ENCODE results near the gene CALCOCO1. TPM values are rescaled to one million over a fixed set of nuclear protein-coding genes. Genes with fewer than 3 reads are reported as not detected.

CALCOCO1 gene
- total and polyA plus RNA-seq, 2 of the 13 experiments (the other 11 are each of a cell fraction or from before 2014, with no cell fraction given), result 7.7 to 47.7 TPM

DNA sequence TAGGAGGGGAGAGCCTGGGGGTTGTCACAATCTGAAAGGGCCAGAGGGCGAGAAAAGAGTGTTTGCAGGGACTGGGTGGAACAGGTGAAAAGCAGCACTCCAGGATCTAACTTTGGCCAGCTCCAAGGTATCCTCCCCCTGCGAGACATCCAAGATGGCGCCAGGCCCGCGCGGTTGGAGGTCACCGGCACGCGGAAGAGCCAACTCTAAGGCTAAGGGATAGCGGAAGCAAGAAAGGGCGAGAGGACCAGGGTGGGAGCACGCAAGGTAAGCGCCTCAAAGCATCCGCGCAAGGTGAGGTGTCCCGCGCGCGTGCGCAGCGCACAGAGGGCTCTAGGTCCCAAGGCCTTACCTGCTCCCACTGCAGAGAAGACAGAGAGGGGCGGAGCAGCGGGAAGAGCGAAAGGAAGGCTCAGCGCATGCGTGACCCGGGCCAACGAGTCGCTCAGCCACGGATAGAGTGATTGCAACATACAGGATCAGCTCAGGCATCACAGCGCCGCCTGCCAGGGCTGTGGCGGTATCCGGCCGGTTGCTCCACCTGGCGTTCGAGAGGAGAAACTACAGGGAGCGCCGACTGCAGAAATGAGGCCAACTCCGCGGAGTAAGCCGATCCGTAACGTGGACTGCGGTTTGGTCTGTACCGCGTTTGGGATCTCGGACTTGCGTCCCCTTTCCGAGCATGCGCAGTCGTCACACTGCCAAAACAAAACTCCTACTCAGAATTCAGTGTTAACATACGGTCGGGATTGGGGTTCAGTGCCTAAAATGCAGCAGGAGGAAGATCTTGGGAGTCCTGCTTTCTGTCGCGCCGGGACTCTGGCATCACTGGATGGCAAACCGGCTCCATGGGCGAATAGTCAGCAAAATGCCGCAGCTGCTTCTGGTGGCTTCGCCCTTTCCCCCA lies 51.3 kb downstream of the CALCOCO1 start, which contains the start of gene ATP5MC2 (continued):
- TF ChIP-seq ZNF878 (CRISPR knock-in tag; IDR thresholded peaks at IDR 0.05), result no peak; the same call in 1 of the 2 replicates
- TF ChIP-seq ZNF558 (CRISPR knock-in tag; IDR thresholded peaks at IDR 0.05; ENCODE audit: borderline replicate concordance), result no peak; the same call in 1 of the 2 replicates
- TF ChIP-seq SOX6 (IDR thresholded peaks at IDR 0.05), result no peak
- TF ChIP-seq SOX6 (CRISPR knock-in tag; IDR thresholded peaks at IDR 0.05), result peak; percentile 89
- TF ChIP-seq KDM5A (IDR thresholded peaks at IDR 0.05; ENCODE audit: borderline replicate concordance, low read length), result peak; percentile 61; the same call in 1 of the 2 replicates
- TF ChIP-seq ZNF432 (CRISPR knock-in tag; IDR thresholded peaks at IDR 0.05; ENCODE audit: borderline replicate concordance), result no peak
- TF ChIP-seq, protein P1, sequence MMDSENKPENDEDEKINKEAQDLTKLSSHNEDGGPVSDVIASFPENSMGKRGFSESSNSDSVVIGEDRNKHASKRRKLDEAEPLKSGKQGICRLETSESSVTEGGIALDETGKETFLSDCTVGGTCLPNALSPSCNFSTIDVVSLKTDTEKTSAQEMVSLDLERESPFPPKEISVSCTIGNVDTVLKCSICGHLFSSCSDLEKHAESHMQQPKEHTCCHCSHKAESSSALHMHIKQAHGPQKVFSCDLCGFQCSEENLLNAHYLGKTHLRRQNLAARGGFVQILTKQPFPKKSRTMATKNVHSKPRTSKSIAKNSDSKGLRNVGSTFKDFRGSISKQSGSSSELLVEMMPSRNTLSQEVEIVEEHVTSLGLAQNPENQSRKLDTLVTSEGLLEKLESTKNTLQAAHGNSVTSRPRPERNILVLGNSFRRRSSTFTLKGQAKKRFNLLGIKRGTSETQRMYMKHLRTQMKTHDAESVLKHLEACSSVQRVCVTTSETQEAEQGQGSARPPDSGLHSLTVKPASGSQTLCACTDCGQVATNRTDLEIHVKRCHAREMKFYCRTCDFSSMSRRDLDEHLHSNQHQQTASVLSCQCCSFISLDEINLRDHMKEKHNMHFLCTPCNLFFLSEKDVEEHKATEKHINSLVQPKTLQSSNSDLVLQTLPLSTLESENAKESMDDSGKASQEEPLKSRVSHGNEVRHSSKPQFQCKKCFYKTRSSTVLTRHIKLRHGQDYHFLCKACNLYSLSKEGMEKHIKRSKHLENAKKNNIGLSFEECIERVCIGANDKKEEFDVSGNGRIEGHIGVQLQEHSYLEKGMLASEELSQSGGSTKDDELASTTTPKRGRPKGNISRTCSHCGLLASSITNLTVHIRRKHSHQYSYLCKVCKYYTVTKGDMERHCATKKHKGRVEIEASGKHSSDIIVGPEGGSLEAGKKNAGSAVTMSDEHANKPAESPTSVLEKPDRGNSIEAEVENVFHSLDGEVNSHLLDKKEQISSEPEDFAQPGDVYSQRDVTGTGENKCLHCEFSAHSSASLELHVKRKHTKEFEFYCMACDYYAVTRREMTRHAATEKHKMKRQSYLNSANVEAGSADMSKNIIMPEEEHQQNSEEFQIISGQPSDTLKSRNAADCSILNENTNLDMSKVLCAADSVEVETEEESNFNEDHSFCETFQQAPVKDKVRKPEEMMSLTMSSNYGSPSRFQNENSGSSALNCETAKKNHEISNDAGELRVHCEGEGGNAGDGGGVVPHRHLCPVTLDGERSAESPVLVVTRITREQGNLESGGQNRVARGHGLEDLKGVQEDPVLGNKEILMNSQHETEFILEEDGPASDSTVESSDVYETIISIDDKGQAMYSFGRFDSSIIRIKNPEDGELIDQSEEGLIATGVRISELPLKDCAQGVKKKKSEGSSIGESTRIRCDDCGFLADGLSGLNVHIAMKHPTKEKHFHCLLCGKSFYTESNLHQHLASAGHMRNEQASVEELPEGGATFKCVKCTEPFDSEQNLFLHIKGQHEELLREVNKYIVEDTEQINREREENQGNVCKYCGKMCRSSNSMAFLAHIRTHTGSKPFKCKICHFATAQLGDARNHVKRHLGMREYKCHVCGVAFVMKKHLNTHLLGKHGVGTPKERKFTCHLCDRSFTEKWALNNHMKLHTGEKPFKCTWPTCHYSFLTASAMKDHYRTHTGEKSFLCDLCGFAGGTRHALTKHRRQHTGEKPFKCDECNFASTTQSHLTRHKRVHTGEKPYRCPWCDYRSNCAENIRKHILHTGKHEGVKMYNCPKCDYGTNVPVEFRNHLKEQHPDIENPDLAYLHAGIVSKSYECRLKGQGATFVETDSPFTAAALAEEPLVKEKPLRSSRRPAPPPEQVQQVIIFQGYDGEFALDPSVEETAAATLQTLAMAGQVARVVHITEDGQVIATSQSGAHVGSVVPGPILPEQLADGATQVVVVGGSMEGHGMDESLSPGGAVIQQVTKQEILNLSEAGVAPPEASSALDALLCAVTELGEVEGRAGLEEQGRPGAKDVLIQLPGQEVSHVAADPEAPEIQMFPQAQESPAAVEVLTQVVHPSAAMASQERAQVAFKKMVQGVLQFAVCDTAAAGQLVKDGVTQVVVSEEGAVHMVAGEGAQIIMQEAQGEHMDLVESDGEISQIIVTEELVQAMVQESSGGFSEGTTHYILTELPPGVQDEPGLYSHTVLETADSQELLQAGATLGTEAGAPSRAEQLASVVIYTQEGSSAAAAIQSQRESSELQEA (CRISPR knock-in tag; IDR thresholded peaks at IDR 0.05; ENCODE audit: not compliant biosample characterization), result peak; percentile 89
- TF ChIP-seq ZNF225 (CRISPR knock-in tag; IDR thresholded peaks at IDR 0.05), result peak; percentile 97
- TF ChIP-seq SP5 (CRISPR knock-in tag; IDR thresholded peaks at IDR 0.05; ENCODE audit: borderline replicate concordance, low read depth), result peak; percentile 84
- peak; percentile 53; the same call in 1 of the 2 replicates for TF ChIP-seq ZNF17 (CRISPR knock-in tag; IDR thresholded peaks at IDR 0.05)
- TF ChIP-seq KLF12 (CRISPR knock-in tag; IDR thresholded peaks at IDR 0.05; ENCODE audit: borderline replicate concordance), result peak; percentile 82
- TF ChIP-seq, protein P2, sequence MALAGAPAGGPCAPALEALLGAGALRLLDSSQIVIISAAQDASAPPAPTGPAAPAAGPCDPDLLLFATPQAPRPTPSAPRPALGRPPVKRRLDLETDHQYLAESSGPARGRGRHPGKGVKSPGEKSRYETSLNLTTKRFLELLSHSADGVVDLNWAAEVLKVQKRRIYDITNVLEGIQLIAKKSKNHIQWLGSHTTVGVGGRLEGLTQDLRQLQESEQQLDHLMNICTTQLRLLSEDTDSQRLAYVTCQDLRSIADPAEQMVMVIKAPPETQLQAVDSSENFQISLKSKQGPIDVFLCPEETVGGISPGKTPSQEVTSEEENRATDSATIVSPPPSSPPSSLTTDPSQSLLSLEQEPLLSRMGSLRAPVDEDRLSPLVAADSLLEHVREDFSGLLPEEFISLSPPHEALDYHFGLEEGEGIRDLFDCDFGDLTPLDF (CRISPR knock-in tag; IDR thresholded peaks at IDR 0.05), result peak; percentile 77
- TF ChIP-seq, protein P3, sequence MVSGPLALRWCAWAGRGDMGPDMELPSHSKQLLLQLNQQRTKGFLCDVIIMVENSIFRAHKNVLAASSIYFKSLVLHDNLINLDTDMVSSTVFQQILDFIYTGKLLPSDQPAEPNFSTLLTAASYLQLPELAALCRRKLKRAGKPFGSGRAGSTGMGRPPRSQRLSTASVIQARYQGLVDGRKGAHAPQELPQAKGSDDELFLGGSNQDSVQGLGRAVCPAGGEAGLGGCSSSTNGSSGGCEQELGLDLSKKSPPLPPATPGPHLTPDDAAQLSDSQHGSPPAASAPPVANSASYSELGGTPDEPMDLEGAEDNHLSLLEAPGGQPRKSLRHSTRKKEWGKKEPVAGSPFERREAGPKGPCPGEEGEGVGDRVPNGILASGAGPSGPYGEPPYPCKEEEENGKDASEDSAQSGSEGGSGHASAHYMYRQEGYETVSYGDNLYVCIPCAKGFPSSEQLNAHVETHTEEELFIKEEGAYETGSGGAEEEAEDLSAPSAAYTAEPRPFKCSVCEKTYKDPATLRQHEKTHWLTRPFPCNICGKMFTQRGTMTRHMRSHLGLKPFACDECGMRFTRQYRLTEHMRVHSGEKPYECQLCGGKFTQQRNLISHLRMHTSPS (CRISPR knock-in tag; IDR thresholded peaks at IDR 0.05; ENCODE audit: low read depth), result peak; percentile 44; the same call in 1 of the 2 replicates
- no peak for TF ChIP-seq NBN (conservative IDR thresholded peaks at IDR 0.05)
- 0 out of 2 replicates have a peak, but pooled peaks have one; percentile 66 for TF ChIP-seq ZNF543 (CRISPR knock-in tag; IDR thresholded peaks at IDR 0.05)
- TF ChIP-seq HOXA3 (CRISPR knock-in tag; IDR thresholded peaks at IDR 0.05), result peak; percentile 90
- TF ChIP-seq ZNF138 (CRISPR knock-in tag; IDR thresholded peaks at IDR 0.05; ENCODE audit: low read depth), result peak; percentile 96; the same call in 1 of the 2 replicates
- TF ChIP-seq ZNF652 (CRISPR knock-in tag; IDR thresholded peaks at IDR 0.05; ENCODE audit: borderline replicate concordance, low read depth), result no peak; the same call in 1 of the 2 replicates

Data from HepG2 (cell line).